NOMO-1 treated with DMSO at 0.1 percent for 48 hours (cell line): Measurements from ENCODE around the gene TASP1.

ENCODE experiments used
- DNase-seq: peaks from one replicate; lab custom pipeline; 2025; ENCODE audit not compliant: unreplicated experiment; lab: John Stamatoyannopoulos, UW

The TASP1 gene

DNA sequence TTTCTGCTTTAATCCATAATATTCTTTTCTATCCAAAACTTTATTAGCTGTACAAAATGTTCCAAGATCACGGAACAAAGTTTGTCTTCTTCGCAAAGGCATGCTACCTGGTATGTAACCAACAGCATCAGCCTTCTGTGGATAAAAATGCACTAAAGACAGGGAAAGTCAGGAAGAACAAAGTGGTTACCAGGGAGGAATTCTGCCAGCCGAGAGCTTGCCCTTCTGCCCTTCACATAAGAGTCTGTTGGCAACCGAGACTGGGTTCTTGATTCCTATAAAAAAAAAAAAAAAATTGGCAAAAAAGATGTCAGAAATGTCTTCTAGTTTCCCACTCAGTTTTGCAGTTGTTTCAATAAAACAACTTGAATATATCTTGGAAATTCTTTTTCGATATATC lies 58.0 kb downstream of the TASP1 start:
- no peak for DNase-seq

DNA sequence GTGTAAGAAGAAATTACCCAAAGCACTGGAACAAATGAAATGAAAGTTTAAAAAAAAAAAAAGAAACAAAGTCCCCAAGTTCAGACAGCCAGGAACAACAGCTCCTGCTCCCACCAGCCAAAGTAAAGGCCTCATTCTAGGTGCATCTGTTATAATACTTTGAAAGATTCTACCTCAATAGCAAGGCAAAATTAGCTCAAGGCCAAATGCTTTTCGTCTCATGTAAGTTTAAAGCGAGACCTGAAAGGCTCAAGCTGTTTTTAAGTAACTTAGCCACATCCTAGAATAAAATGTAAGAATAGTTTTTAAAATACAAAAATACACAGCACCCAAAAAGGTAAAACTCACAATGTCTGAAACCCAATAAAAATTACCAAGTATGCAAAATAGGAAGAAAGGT lies 64.7 kb downstream of the TASP1 start:
- no peak for DNase-seq

DNA sequence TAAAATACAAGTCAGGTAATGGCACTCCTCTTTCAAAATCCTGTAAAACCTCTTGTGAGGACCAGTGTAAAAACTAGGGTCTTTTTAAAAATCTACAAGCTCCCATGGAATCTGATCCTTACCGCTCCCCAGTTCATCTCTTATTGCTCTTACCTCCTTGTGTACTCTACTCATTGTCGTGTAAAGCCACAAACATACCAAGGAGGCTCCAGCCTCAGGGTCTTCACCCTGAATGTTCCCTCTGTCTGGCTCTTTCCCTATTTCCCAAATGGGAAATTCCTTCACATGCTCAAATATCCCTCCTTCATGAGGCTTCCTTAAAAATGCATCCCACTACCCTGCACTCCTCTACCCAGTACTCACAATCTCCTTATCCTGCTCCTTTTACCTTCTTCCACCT lies 67.1 kb downstream of the TASP1 start:
- no peak for DNase-seq

- no peak for DNase-seq
Observed at GRCh38 chr20:13567663-13568062, 71.1 kb downstream of the TASP1 start.

GRCh38 chr20:13563854-13564253 lies 74.9 kb downstream of the TASP1 start:
- no peak for DNase-seq

- DNase-seq, result no peak
Observed at GRCh38 chr20:13554706-13555105, 84.0 kb downstream of the TASP1 start.

- DNase-seq, result no peak
Observed at GRCh38 chr20:13554076-13554475, 84.7 kb downstream of the TASP1 start.

DNA sequence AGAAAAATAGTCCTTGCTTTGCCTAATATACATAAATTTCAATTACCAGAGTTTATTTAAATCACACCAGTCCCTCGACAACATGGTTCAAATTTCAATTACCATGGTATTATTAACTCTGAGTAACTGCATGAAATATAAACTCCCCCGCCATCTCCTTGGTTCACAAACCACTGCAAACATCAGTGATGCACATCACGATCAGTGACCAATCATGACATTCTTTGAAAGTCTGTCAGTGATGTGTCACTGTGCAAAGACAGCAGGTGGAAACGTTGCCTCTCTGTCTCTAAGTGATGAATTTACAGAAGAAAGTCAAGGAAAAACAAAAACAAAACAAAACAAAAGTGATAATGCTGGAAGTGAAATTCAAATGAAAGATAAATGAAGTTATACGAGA lies 86.7 kb downstream of the TASP1 start:
- no peak for DNase-seq

- DNase-seq, result no peak
Observed at GRCh38 chr20:13549451-13549850, 89.3 kb downstream of the TASP1 start.

GRCh38 chr20:13546497-13547131 lies 92.1 kb downstream of the TASP1 start:
- peak; percentile 48 for DNase-seq

GRCh38 chr20:13545790-13546189 lies 92.9 kb downstream of the TASP1 start:
- DNase-seq, result no peak

- no peak for DNase-seq
Observed at GRCh38 chr20:13543783-13544182, 94.9 kb downstream of the TASP1 start.

DNA sequence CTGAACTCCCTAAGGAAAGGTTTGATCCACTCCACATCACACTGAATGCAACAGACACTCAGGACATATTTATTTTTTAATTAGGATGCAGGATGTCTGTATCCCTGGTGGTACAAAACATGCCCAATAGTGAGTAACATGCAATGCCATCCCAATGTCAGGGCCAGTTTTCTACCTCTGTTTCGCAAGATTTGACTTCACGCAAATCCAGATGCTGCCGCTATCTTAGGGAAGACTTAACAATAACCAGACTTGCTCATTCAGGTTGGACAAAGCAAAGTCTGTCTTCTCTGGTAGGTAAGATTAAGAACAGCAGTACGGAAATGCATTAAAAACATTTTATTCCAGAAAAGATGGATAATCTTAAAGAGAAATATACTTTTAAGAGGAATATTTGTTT lies 103.1 kb downstream of the TASP1 start:
- DNase-seq, result no peak

GRCh38 chr20:13533946-13534345 lies 104.8 kb downstream of the TASP1 start:
- DNase-seq, result no peak

- DNase-seq, result no peak
Observed at GRCh38 chr20:13530146-13530545, 108.6 kb downstream of the TASP1 start.

DNA sequence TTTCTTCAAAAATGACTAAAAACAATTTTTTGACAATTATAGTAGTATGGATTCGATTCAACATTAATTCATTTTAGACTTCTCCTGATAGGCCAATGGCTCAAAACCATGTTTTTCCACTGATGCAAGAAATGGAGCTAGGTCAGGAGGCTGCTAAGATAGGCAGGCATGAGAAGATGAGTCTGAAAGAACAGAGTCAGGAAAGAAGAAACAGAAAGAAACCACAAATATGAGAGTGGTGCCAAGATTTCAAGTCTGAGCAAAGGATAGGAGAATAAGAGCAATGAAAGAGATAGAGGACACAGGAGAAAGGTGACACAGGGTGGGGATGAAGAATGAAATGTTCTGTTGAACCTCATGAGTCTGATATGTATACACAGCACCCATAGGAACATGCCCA lies 112.2 kb downstream of the TASP1 start:
- no peak for DNase-seq

DNA sequence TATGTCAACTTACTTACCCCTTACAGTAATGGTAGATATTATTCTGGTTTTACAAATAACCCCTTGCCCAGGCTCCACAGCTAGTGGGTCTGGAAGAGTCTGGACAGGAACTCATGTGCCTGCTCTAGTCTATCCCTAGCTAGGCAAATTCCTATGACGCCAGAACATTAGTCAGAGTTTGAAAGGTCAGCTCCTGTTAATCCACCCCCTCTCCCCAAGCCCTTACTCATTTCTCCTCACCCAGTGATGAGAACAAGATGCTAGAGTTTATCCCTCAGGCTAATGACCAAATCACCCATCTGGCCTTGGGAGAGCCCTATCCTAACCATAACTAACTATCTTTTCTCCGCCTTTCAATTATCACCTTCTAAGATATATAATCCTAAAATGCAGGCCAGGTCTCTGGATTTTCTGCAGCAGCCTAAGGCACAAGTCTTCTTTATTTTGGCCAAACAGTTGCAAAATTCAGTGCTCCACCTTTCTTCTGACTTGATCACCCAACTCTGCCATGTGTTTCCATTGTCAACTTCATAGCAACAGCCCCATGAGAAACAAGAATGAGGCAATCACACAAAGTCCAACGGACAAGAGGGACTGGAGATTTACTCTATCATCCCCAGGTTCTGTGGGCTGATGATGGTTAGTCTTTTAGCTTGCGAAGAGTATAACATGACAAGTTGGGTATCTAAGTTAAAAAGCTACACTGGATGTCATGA lies 113.3 kb downstream of the TASP1 start:
- DNase-seq, result no peak

GRCh38 chr20:13524339-13524738 lies 114.4 kb downstream of the TASP1 start:
- DNase-seq, result no peak

DNA sequence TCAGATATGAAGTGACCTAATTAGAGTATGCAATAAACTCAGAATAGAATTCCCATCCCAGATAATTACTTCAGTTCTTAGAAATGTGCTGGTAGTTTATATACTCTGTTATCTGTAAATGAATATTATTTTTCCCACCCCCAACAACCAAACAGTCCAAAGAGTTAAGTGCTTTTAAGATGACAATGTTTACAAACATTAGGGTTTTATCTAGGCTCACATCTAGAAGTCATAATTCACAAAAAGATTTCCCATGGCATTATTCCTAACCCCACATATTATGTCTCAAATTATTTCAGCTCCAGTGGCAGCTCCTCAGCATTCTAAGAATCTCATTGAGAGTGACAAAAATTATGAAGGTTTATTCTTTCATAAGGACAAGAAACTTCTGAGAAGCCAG lies 120.9 kb downstream of the TASP1 start:
- no peak for DNase-seq

DNA sequence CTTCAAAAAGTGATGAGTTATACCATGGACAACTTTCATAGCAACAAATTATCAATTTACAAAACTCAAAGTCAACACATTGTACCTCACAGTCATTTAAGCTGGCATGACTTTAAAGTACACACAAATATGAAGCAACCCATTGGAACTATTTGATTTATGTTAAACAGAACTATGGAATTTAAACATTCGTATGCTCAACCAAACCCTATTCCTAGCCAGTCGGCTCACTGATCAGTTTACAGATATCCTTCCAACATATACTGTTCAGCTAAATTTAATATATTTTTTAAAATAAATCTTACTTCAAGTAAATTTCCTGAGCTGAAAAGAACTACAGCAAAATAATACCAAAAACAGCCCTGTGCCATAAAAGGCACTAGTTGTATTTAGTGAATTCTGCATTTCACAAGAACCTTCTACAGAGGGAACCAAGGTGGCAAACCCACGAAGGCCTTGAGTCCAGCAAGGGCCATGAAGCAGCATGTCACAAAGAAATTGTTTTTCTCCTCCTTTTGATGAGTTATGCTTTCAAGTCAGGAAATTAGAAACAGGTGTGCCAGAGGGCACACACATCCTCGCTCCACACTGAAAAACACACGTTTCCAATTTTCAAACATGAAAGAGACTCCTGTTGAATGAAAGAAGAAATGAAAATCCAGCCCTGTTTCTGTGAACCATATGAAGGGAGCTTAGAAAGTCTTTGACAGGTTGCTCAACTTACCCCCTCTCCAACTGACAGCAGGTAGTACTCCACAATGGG lies 122.8 kb downstream of the TASP1 start:
- DNase-seq, result no peak

- DNase-seq, result no peak
Observed at GRCh38 chr20:13515291-13515690, 123.4 kb downstream of the TASP1 start.

GRCh38 chr20:13510837-13511488 lies 127.8 kb downstream of the TASP1 start:
- no peak for DNase-seq
